ENCODE results near the gene PLEKHA5.

- TF ChIP-seq EZH2phosphoT487 (IDR thresholded peaks at IDR 0.05; ENCODE audit: unreplicated experiment) = no peak
- TF ChIP-seq ZNF462 (CRISPR knock-in tag; IDR thresholded peaks at IDR 0.05) = no peak
- no peak for TF ChIP-seq CTCF (conservative IDR thresholded peaks at IDR 0.05; ENCODE audit: low read depth in 2 of 2)
- no peak for TF ChIP-seq REST (IDR thresholded peaks at IDR 0.05; ENCODE audit: unreplicated experiment)
- TF ChIP-seq POLR2AphosphoS5 (IDR thresholded peaks at IDR 0.05; ENCODE audit: low read depth) = no peak
- TF ChIP-seq EZH2 (IDR thresholded peaks at IDR 0.05; ENCODE audit: low read depth, unreplicated experiment) = no peak
- no peak for TF ChIP-seq NANOG (IDR thresholded peaks at IDR 0.05; ENCODE audit: borderline replicate concordance)
- TF ChIP-seq CREB1 (CRISPR knock-in tag; IDR thresholded peaks at IDR 0.05; ENCODE audit: low read depth) = no peak
- TF ChIP-seq ETS1 (IDR thresholded peaks at IDR 0.05) = no peak
- no peak for TF ChIP-seq JUNB (IDR thresholded peaks at IDR 0.05; ENCODE audit: unreplicated experiment)
- no peak for TF ChIP-seq STAT1 (IDR thresholded peaks at IDR 0.05; ENCODE audit: unreplicated experiment)
Observed at GRCh38 chr12:19220205-19220604, 90.7 kb downstream of the PLEKHA5 start.

All from GM23338 (cell line).